Measurements from ENCODE around the gene CBX2.

DNA sequence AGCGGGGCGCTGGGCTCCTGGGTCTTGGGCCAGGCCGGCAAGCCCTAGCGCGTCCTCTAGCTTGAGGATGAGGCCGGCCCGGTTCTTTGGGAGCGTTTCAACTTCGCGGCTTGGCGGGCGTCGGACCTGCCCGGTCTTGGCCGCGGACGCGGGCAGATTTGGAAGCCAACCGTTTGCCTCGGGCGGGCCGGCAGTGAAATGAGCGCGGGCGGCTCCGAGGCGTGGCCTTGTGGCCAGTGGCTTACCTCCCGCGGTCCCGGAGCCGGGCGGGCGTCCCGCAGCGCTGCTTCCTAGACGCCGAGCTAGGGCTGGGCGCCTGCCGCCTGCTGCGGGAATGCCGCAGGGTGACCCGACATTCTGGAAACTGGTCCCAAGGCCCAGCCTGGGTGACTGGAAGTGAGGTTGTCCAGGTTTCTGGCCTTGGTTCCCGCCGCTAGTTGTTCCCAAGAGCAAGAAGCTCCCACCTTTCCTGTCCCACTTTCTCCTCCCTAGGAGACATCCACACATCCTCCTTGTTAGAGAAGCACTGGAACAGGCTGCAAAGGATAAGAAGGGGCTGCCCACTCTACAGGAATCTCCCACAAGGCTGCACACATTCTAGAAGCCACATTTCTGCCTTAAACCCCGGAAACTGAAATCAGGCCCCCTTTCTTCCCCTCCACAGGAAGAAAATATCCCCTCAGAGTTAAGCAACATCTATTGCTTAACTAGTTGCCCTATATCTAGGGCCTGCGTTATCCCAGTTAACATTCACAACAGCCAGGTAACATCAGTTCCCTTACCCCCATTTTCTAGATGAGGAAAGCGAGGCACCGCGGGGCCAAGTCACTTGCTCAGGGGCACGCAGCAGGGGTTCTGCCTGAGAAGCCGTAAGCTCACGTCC, 23.4 kb downstream of the CBX2 start:
- TF ChIP-seq EZH2 (IDR thresholded peaks at IDR 0.05; ENCODE audit: insufficient read depth, poor library complexity, severe bottlenecking) (no peak), EZH2phosphoT487 (IDR thresholded peaks at IDR 0.05; ENCODE audit: insufficient read depth, low read depth) (no peak)

Data from GM23248 (cell line).